ENCODE results near the gene CUL7. TPM values are rescaled to one million over a fixed set of nuclear protein-coding genes. Genes with fewer than 3 reads are reported as not detected.
A peak's percentile ranks its signal among the peaks of the same experiment; 100 is the strongest.
"Not testable (repeated sequence)": the region's sequence is repeated elsewhere in the genome, so short reads cannot be mapped to it uniquely, and the experiment has no call there.

CUL7 gene
- total RNA-seq, 2 donors from 2014 or later = 16.3 to 24.4 TPM

DNA sequence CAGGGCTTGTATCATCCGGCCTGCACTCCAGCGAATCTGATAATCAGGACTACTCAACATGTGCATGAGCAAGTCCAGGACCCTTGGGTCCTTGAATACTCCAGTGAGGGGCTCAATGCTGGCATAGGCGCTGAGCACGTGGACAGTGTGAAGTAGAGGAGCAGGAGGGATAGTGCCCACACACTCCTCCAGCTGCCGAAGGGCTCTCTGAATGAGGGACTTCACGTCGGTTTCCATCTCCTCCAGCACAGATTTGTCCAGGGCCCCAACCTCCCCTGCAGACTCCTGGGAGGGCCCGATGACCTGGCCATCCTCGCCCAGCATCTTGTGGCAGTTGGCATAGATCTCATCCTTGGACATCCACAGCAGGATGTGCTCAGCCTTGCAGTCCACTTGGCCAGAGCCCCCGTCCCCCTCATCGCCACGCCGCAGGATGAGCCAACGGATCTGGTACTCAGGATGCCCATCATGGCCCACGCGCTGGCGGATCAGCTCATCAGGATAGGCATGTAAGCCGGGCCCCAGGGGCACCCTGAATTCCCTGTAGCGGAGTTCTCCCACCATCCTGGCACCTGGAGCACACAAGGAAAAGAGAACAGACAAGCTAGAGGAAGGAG is 1.3 kb downstream of the CUL7 start:
- no peaks in the 10 kb centered on the region for H3K9me3 ChIP-seq
- intact Hi-C loops (cut with DNase I) = no loop called here
- TF ChIP-seq, protein P1, sequence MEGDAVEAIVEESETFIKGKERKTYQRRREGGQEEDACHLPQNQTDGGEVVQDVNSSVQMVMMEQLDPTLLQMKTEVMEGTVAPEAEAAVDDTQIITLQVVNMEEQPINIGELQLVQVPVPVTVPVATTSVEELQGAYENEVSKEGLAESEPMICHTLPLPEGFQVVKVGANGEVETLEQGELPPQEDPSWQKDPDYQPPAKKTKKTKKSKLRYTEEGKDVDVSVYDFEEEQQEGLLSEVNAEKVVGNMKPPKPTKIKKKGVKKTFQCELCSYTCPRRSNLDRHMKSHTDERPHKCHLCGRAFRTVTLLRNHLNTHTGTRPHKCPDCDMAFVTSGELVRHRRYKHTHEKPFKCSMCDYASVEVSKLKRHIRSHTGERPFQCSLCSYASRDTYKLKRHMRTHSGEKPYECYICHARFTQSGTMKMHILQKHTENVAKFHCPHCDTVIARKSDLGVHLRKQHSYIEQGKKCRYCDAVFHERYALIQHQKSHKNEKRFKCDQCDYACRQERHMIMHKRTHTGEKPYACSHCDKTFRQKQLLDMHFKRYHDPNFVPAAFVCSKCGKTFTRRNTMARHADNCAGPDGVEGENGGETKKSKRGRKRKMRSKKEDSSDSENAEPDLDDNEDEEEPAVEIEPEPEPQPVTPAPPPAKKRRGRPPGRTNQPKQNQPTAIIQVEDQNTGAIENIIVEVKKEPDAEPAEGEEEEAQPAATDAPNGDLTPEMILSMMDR (IDR thresholded peaks at IDR 0.05) = no peak
- no peak for TF ChIP-seq POLR2A (IDR thresholded peaks at IDR 0.05)
- H3K4me3 ChIP-seq = peak overlapping the region in 1 of 2 donors; percentile 69
- H3K27ac ChIP-seq = peak overlapping the region in 3 of 4 donors; percentile 83 to 92 (median 90)
- 79 to 87% methylated on average over 12 to 19 of the region's 19 CpGs for WGBS, 2 donors
- H3K4me1 ChIP-seq = peaks cover 33% of the 10 kb centered on the region
- DNase-seq (peak in 1 of 4 donors; percentile 17), ATAC-seq (no peak)
- H3K27me3 ChIP-seq = no peaks in the 10 kb centered on the region
- peaks cover 13% of the 10 kb centered on the region in 2 donors for H3K36me3 ChIP-seq (replicated peaks in 1 of 2; ENCODE audit: insufficient read depth in 1 of 2, low read depth in 2 of 2)

DNA sequence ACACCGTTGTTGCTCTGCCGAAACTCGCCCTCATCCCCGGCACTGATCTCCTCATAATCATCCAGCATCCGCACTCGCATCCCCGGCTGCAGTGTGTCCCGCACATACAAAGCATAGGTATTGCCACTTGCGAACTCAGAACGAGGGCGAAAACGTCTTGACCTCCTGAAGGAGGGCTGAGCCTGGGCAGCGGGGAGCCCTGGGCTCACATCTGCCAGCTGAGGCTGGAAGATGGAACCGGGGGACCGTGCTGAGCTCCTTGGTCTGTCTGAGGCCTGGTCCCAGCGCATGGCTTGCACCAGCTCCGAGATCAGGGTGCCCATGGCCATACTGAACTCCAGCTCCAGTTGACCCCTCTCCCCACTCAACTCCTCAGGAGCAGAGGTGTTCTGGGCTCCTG is 2.7 kb downstream of the CUL7 start:
- H3K36me3 ChIP-seq (replicated peaks in 1 of 2; ENCODE audit: insufficient read depth in 1 of 2, low read depth in 2 of 2) = peaks cover 13 to 16% of the 10 kb centered on the region in 2 donors
- H3K9me3 ChIP-seq = no peaks in the 10 kb centered on the region
- H3K4me3 ChIP-seq = no peak overlapping the region
- 94% methylated on average over 9 to 16 of the region's 17 CpGs for WGBS, 2 donors
- no peaks in the 10 kb centered on the region for H3K27me3 ChIP-seq
- TF ChIP-seq, protein P1 (IDR thresholded peaks at IDR 0.05) = no peak
- TF ChIP-seq POLR2A (IDR thresholded peaks at IDR 0.05) = no peak
- H3K27ac ChIP-seq = no peak overlapping the region
- peaks cover 33% of the 10 kb centered on the region for H3K4me1 ChIP-seq
- ATAC-seq = no peak
- intact Hi-C loops (cut with DNase I) = no loop called here
- DNase-seq = no peak

DNA sequence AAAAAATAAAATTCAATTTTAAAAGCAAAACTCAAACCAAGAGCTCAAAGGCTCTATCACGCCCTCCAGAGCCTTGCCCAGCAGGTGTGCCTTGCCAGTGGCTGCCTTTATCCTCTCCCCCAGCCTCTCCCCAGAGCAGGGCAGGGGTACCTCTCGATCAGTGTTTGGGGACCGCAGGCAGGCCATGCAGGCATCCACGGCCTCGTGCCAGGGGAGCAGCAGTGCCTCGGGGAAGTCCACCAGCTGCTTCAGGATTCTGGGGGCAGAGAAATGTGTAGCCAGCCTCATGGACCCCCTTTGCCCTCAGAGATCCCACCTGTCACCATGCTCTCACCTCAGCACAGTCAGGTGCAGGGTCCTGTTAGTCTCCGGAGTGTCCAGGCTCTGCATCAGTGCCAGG is 5.7 kb downstream of the CUL7 start:
- no peak overlapping the region for H3K4me3 ChIP-seq
- DNase-seq = no peak
- H3K36me3 ChIP-seq (replicated peaks in 1 of 2; ENCODE audit: insufficient read depth in 1 of 2, low read depth in 2 of 2) = peaks cover 16 to 30% of the 10 kb centered on the region in 2 donors
- 75 to 86% methylated on average over 4 of the region's 7 CpGs for WGBS, 2 donors
- H3K9me3 ChIP-seq = no peaks in the 10 kb centered on the region
- no peak for TF ChIP-seq POLR2A (IDR thresholded peaks at IDR 0.05)
- TF ChIP-seq, protein P1 (IDR thresholded peaks at IDR 0.05) = no peak
- H3K27me3 ChIP-seq = no peaks in the 10 kb centered on the region
- intact Hi-C loops (cut with DNase I) = no loop called here
- ATAC-seq = no peak
- peaks cover 24% of the 10 kb centered on the region for H3K4me1 ChIP-seq
- H3K27ac ChIP-seq = no peak overlapping the region

DNA sequence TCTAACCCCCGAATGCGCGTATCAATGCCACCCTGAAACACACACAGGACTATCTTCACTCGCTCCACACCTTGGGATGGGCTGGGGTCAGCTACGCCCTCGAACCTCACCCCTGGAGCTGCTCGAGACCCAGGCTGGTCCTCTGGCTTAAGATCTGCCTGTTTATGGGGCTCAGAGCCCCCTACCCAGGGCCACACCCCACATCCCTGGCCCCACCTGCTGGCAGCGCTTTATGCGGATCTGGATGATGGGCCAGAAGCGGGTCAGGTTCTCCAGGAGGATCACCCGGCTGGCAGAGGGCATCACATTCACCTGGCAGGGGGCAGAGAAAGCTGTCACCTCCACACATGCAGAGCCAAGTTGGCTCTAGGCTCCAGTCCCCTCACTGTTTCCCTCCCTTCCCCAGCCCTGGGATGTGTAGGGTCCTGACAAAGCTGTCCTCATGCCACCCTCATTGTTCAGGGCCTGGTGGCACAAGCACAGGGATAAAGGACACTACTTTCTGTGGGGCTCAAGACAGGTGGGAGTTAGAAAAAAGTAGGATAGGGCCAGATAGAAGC is 8.2 kb downstream of the CUL7 start:
- DNase-seq = no peak
- 80 to 92% methylated on average over 3 to 11 of the region's 11 CpGs for WGBS, 2 donors
- no peaks in the 10 kb centered on the region for H3K27me3 ChIP-seq
- H3K4me1 ChIP-seq = no peaks in the 10 kb centered on the region
- no peak for TF ChIP-seq POLR2A (IDR thresholded peaks at IDR 0.05)
- TF ChIP-seq, protein P1 (IDR thresholded peaks at IDR 0.05) = no peak
- no peak for ATAC-seq
- intact Hi-C loops (cut with DNase I) = no loop called here
- no peaks in the 10 kb centered on the region for H3K9me3 ChIP-seq
- H3K27ac ChIP-seq = no peak overlapping the region
- H3K36me3 ChIP-seq (replicated peaks in 1 of 2; ENCODE audit: insufficient read depth in 1 of 2, low read depth in 2 of 2) = peaks cover 16 to 42% of the 10 kb centered on the region in 2 donors
- no peak overlapping the region for H3K4me3 ChIP-seq

DNA sequence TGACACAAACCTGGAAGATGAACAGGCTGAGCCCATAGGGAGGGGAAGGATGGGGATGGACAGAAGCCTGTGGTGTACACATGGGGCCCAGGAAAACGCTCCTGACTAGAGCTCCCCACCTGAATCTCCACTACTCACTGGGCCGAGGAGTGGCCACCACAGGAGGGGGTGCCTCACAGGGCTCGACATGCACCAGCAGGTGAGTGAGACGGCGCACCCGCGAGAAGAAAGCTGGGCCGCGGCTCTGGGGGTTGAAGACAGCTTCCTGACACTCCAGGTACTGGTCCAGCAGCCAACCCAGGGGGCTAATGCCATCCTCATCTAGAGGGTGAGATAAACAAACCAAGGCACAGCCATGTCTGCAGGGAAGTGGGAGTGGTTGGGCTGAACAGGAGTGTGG is 10.3 kb downstream of the CUL7 start:
- TF ChIP-seq, protein P1 (IDR thresholded peaks at IDR 0.05) = no peak
- TF ChIP-seq POLR2A (IDR thresholded peaks at IDR 0.05) = no peak
- intact Hi-C loops (cut with DNase I) = no loop called here
- H3K4me3 ChIP-seq = no peak overlapping the region
- DNase-seq (no peak), ATAC-seq (no peak)
- H3K9me3 ChIP-seq = no peaks in the 10 kb centered on the region
- 83 to 100% methylated on average over 1 to 9 of the region's 9 CpGs for WGBS, 2 donors
- peaks cover 10 to 43% of the 10 kb centered on the region in 2 donors for H3K36me3 ChIP-seq (replicated peaks in 1 of 2; ENCODE audit: insufficient read depth in 1 of 2, low read depth in 2 of 2)
- no peak overlapping the region for H3K27ac ChIP-seq
- H3K4me1 ChIP-seq = no peaks in the 10 kb centered on the region
- H3K27me3 ChIP-seq = no peaks in the 10 kb centered on the region

DNA sequence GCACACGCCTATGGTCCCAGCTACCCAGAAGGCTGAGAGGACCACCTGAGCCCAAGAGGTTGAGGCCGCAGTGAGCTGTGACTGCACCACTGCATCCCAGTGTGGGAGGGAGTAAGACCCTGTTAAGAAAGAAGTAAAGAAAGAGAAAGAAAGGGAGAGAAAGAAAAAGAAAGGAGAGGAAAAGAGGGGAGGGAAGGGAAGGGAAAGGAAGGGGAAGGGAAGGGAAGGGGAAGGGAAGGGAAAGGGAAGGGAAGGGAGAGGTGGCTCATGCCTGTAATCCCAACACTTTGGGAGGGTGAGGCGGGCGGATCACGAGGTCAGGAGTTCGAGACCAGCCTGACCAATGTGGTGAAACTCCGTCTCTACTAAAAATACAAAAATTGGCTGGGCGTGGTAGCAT is 12.2 kb downstream of the CUL7 start:
- H3K36me3 ChIP-seq (replicated peaks in 1 of 2; ENCODE audit: insufficient read depth in 1 of 2, low read depth in 2 of 2) = peaks cover 0 to 57% of the 10 kb centered on the region in 2 donors
- ATAC-seq = not testable (repeated sequence)

More for the DNA sequence above, 12.2 kb downstream of the CUL7 start:
- H3K9me3 ChIP-seq; H3K27me3 ChIP-seq; H3K4me3 ChIP-seq; DNase-seq; H3K27ac ChIP-seq; H3K4me1 ChIP-seq; intact Hi-C loops (cut with DNase I): not testable (repeated sequence)
- WGBS, 2 donors = 92 to 94% methylated on average over 8 of the region's 8 CpGs

Data from body of pancreas (tissue), 4 donors.